Measurements from ENCODE around the gene ITGB2. TPM values are rescaled to one million over a fixed set of nuclear protein-coding genes. Genes with fewer than 3 reads are reported as not detected.

The ITGB2 gene
- total RNA-seq, 1 experiment from 2014 or later = 1.4 TPM

DNA sequence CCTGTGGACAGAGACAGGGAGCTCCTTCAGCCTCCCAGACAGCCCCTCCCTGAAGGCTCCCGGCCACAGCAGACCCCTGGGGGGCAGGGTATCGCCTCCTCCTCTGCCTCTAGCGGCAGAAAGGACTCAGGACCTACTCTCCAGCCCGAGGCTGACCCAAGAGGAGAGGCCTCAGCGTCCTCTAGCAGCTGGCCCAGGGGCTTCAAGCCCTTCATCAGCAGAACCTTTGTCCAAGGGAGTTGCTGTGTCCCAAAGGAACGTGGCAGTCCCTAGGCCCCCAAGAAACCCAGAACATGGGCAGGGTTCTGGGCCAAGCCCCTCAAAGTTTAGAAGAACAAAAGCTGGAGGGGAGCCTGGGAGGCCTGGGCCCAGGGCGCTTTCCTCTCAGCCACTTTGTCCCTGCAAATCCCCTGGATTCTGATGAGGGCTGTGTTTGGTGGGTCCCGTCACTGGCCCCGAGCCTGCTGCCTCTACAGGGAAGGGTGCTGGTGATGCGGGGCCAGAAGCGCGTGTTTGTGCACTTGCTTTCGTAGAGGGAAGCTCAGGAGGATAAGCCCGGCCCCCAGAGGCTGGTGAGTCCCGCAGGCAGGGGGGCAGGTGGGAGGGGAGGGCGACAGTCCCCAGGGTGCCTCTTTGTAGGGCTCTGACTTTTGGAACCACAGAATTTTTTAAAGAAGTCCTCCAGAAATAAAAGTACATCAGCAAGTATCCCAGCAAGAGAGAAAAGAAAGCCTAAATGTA, 13.3 kb downstream of the ITGB2 start:
- H3K36me3 ChIP-seq (replicated peaks; ENCODE audit: control insufficient read depth, insufficient read depth, low read length) = no peaks in the 10 kb centered on the region
- no peak overlapping the region for H3K4me3 ChIP-seq (ENCODE audit: insufficient read depth, low read depth, low read length)
- peak; percentile 85 for DNase-seq
- no peaks in the 10 kb centered on the region; the same call in 1 of the 2 replicates for H3K27me3 ChIP-seq (ENCODE audit: control insufficient read depth, insufficient read depth, low read length)

DNA sequence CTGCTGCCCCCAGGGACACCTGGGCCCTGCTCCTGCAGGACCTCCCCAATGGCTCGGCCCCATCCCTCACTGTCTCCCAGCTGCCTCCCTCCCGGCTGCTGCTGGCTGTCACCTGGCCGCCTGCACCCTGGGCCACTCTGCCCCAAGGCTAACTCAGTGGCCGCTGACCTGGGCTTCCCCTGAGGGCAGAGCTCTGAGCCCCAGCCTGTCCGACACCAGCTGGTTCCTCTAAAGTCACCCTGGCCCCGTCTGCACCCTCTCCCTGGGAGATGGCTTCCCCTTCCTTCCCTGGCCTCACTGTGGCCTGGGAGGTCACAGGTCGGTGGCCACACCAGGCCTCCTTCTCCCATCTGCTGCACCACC, 15.0 kb downstream of the ITGB2 start:
- Histone ChIP-seq H3K4me3 (ENCODE audit: insufficient read depth, low read depth, low read length) (no peak overlapping the region), H3K27me3 (ENCODE audit: control insufficient read depth, insufficient read depth, low read length) (no peaks in the 10 kb centered on the region; the same call in 1 of the 2 replicates), H3K36me3 (replicated peaks; ENCODE audit: control insufficient read depth, insufficient read depth, low read length) (no peaks in the 10 kb centered on the region)
- DNase-seq = no peak

DNA sequence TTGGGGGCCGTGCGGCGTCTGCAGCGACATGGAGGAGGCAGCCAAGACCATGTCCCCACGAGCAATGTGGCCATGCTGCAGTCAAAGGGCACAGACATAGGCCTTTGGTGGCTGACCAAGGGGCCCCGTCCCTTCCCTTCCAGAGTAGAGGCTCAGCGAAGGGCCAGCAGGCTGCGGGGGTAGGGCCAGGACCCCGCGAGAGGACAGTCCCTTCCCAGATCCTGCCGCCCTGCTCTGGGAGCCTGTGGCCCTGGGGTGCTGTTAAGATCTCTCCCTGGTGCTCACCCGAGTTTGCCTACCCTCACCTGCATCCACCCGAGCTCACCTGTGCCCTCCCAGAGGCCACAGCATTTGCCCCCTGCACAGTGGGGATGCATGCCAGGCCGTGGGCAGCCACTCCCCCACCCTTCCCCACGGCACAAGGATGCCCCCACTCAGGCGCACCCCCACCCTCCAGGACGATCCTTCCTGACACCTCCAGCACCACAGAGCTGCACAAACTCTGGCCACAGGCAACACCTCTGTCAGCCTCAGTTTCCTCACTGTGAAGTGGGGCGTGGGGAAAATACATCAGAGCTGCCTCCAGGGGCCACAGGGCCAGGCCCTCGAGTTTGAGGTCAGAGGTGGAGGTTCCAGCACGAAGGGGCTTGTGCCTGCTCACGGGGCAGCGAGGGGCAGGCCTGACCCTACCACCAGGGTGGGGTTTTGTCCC, 15.5 kb downstream of the ITGB2 start:
- no peak for DNase-seq
- Histone ChIP-seq H3K36me3 (replicated peaks; ENCODE audit: control insufficient read depth, insufficient read depth, low read length) (no peaks in the 10 kb centered on the region), H3K4me3 (ENCODE audit: insufficient read depth, low read depth, low read length) (no peak overlapping the region), H3K27me3 (ENCODE audit: control insufficient read depth, insufficient read depth, low read length) (no peaks in the 10 kb centered on the region; the same call in 1 of the 2 replicates)

DNA sequence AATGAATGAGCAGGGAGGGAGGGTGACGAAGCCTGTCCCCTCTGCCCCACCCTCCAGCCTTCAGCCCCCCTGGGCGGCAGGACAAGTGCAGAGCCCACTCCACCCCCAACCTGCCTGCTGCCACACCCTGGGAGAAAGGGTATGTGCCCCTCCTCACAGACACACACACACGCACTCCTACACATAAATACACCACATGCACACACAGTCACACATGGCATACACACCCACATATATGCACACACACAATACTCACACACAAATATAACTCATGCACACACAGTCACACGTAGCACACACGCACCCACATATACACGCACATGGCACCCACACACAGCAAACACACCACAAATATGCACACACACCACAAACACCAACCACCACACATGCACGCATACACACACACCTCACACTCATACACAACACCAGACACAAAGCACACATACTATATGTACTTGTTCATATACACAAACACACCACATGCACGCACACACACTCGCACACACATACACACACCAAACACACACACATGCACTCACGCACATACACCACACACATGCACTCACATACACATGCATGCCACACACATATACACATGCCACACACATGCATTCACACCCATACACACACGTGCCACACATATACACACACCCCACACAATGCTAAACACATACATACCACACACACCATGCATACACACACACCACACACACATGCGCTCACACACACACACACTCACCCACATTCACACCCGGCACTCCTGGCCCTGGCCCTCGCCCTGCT, 16.4 kb downstream of the ITGB2 start:
- H3K27me3 ChIP-seq (ENCODE audit: control insufficient read depth, insufficient read depth, low read length) = no peaks in the 10 kb centered on the region; the same call in 1 of the 2 replicates
- no peaks in the 10 kb centered on the region for H3K36me3 ChIP-seq (replicated peaks; ENCODE audit: control insufficient read depth, insufficient read depth, low read length)
- no peak for DNase-seq
- no peak overlapping the region for H3K4me3 ChIP-seq (ENCODE audit: insufficient read depth, low read depth, low read length)

DNA sequence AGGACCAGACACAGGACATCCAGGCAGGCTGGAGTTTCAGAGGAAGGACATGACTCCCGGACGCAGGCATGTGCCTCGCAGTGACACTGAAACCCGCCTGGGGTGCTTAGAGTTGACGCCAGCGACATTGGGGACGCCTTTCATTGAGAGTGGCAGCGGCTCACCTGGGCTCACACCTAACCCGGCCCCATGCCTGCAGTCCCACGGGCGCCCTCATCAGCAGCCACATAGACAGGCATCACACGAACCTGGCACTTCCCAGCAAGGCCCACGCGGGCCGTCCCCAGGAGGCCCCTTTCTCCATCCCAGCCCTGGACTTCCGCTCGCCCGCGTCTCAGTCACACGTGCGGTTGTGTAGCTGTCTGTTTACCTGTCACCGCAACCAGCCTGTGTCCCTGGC, 17.0 kb downstream of the ITGB2 start:
- no peaks in the 10 kb centered on the region; the same call in 1 of the 2 replicates for H3K27me3 ChIP-seq (ENCODE audit: control insufficient read depth, insufficient read depth, low read length)
- H3K4me3 ChIP-seq (ENCODE audit: insufficient read depth, low read depth, low read length) = no peak overlapping the region
- H3K36me3 ChIP-seq (replicated peaks; ENCODE audit: control insufficient read depth, insufficient read depth, low read length) = no peaks in the 10 kb centered on the region
- no peak for DNase-seq

DNA sequence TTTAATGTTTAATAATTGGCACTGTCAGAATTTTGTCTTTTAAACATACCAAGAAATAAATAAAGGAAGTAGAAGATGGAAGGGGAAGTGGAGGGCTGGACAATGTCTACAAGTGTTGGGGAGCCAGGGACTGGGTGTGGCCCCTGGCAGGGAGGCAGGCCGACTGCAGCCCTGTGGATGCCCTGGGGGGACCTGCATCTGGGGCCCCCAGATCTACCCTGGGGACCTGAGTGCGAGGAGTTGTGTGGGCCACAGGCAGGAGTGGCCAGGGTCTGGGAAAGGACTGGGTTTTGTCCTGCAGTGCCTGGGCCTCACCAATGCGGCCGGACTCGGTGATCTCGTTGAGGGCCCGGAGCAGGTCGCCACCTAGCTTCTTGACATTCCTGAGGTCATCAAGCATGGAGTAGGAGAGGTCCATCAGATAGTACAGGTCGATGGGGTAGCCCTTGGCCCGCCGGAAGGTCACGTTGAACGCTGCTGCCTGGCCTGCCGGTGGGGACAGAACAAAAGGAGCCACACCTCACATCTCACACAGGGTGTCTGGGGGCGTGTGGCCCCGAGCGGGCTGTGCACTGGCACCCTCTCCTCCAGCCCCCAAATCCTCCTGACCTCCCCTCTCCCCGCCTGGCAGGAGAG, 17.5 kb downstream of the ITGB2 start:
- Histone ChIP-seq H3K27me3 (ENCODE audit: control insufficient read depth, insufficient read depth, low read length) (no peaks in the 10 kb centered on the region; the same call in 1 of the 2 replicates), H3K4me3 (ENCODE audit: insufficient read depth, low read depth, low read length) (no peak overlapping the region), H3K36me3 (replicated peaks; ENCODE audit: control insufficient read depth, insufficient read depth, low read length) (no peaks in the 10 kb centered on the region)
- no peak for DNase-seq

DNA sequence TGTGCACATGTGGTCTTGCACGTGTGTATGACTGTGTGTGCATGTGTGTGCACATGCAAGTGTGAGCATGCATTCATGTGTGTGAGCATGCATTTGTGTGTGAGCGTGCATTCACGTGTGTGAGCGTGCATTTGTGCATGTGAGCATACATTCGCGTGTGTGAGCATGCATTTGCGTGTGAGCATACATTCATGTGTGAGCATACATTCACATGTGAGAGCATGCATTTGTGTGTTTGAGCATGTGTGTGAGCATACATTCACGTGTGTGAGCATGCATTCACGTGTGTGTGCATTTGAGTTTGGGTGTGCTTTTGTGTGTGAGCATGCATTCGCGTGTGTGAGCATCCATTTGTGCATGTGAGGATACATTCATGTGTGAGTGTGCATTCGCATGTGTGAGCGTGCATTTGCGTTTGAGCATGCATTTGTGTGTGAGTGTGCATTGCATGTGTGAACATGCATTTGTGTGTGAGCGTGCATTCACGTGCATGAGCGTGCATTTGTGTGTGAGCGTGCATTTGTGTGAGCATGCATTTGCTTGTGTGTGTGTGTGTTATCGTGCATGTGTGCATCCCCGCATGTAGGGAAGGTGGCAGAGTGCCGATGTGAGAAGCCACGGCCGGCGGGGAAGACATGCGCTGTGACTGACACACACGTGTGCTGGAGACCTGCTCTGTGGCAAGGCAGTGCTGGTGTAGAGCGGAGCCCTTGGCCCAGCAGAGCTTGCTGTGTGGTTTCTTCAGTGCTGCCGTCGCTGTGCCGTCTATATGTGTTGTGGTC, 18.2 kb downstream of the ITGB2 start:
- no peak for DNase-seq
- H3K4me3 ChIP-seq (ENCODE audit: insufficient read depth, low read depth, low read length) = no peak overlapping the region
- no peaks in the 10 kb centered on the region for H3K27me3 ChIP-seq (ENCODE audit: control insufficient read depth, insufficient read depth, low read length)
- H3K36me3 ChIP-seq (replicated peaks; ENCODE audit: control insufficient read depth, insufficient read depth, low read length) = no peaks in the 10 kb centered on the region

DNA sequence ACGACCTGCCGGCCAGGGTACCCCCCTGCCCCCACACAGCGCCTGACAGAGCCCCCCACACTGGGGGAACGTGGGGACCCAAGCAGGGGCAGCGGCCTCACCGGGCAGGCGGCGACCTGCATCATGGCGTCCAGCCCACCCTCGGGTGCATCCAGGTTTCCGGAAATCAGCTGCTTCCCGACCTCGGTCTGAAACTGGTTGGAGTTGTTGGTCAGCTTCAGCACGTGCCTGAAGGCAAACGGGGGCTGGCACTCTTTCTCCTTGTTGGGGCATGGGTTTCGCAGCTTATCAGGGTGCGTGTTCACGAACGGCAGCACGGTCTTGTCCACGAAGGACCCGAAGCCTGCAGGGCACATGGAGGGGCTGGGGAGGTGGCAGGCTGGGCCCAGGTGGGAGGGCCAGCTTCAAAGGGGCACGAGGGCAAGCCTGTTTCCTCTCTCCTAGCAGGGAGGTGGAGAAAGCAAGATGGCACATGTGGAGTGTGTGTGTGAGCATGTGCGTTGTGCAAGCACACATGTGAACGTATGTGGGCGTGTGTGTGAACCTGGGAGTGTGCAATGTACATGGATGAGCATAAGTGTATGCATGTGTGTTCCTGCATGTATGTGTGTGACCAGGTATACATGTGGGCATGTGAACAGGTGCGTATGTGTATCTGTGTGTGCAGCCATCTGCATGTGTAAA, 19.2 kb downstream of the ITGB2 start:
- DNase-seq = peak; percentile 37
- Histone ChIP-seq H3K4me3 (ENCODE audit: insufficient read depth, low read depth, low read length) (no peak overlapping the region), H3K27me3 (ENCODE audit: control insufficient read depth, insufficient read depth, low read length) (no peaks in the 10 kb centered on the region)

DNA sequence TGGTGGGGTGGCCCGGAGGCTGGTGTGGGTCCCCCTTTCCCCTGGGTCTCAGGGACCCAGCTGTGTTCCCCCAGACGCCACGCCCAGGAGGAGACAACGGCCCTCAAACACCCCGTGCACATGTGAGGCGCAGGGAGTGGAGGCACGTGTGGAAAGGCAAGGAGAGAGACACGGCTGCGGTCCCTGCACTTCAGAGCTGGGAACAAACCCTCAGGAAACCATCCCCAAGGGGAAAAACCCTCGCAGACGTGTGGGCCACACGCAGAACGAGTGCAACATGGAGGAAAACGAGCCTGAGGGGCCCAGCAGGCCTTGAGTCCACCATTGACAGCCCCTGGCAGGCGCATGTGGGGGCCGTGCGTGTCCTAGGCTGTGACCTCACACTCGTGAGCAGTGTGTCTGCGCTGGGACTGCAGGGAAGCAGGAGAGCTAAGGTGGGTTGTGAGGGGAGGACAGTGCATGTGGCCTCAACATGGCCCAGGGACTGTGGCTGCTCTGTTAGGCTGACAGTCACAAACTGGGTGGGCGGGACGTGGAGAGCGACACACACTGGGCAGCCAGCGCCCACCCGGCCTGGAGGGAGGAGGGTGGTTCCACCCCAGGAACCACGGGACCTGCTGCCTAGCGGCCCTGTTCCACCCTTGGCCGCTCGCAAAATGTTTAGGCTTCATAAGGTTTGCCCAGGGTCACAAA, 20.0 kb downstream of the ITGB2 start:
- peak; percentile 49 for DNase-seq
- Histone ChIP-seq H3K36me3 (replicated peaks; ENCODE audit: control insufficient read depth, insufficient read depth, low read length) (no peaks in the 10 kb centered on the region), H3K27me3 (ENCODE audit: control insufficient read depth, insufficient read depth, low read length) (no peaks in the 10 kb centered on the region), H3K4me3 (ENCODE audit: insufficient read depth, low read depth, low read length) (no peak overlapping the region)

More for the DNA sequence above, 19.2 kb downstream of the ITGB2 start:
- H3K36me3 ChIP-seq (replicated peaks; ENCODE audit: control insufficient read depth, insufficient read depth, low read length) = no peaks in the 10 kb centered on the region

DNA sequence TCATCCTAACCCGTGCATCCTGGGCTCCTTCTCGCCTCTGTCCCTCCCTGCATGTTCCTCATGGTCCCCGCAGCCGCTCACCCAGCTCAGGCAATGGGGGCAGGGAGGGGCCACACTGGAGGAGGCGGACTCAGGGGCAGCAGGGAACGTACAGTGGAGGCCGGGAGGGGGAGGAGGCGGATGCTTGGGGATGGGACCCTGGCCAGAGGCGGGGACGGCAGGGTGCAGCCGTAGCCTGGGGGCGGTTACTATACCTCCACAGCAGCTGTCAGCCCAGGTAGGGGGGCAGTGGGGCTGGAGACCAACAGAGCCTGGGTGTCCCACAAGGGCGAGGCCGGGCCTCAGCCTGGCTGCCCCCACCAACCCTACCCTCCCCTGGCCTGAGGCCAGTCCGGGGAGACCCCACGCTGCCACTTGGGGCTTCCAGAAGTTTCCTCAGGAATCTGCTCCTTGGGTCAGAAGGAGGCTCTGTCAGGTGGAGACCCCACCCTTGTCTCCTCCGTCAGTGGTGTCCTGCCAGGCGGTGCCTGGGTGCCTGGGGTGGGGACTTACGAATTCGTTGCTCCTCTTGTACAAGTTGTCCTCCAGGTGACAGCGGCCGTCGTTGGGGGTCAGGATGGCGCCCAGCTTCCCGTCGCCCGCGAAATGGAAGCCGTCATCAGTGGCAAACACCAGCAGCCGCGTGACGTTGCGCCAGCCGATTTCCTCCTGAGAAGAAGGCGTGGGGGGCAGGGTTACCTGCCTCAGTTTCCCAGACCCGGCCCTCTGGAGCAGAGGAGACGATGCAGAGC, 20.7 kb downstream of the ITGB2 start:
- Histone ChIP-seq H3K27me3 (ENCODE audit: control insufficient read depth, insufficient read depth, low read length) (no peaks in the 10 kb centered on the region), H3K36me3 (replicated peaks; ENCODE audit: control insufficient read depth, insufficient read depth, low read length) (no peaks in the 10 kb centered on the region), H3K4me3 (ENCODE audit: insufficient read depth, low read depth, low read length) (no peak overlapping the region)
- DNase-seq = no peak

DNA sequence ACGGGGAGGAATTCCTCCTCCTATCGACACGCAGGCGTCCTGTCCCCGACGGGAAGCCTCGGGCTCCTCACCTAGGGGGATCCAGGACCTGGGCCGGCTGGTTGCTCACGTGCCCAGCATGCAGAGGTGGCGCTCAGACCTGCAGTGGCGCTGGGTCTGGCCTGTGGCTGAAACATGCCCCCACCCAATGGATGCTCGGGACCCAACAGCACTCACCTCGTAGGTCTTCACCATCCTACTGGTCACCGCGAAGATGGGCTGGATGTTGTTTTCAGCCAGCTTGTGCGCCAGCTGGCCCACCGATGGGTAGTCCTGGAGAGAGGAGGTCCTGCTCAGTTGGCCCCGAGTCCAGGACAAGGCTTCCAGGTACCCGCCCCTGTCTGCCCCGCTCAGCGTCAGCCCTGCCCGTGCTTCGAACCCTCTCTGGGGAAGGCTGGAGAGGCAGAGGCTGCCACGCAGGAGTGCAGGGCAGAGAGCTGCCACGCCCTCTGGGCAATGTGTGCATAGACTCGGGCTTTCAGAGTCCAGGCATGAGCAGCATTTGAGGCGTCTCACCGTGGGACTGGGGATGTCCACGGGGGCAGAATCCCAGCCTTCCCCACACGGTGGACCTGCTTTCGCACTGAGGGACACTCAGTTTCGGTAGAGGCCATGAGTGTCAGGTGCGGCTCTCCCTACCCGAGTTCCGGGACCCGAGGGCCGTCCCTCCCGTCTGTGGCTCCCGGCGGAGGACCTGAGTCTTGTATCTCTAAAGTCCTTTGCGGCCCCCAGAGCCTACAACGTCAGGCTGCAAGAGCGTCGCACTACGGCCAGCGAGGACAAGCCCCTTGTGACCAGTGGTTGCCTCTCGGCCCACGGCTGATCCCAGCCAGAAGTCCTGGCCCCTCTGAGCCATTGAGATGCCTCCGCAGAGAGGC, 21.6 kb downstream of the ITGB2 start:
- Histone ChIP-seq H3K27me3 (ENCODE audit: control insufficient read depth, insufficient read depth, low read length) (no peaks in the 10 kb centered on the region), H3K4me3 (ENCODE audit: insufficient read depth, low read depth, low read length) (no peak overlapping the region), H3K36me3 (replicated peaks; ENCODE audit: control insufficient read depth, insufficient read depth, low read length) (no peaks in the 10 kb centered on the region)
- no peak for DNase-seq
